SU-DHL-6 (cell line): ENCODE data around the gene HK1.
A peak's percentile ranks its signal among the peaks of the same experiment; 100 is the strongest.

Experiments used
- EZH2phosphoT487 ChIP-seq: fragments of 200-600 bp; sonication (generic), shearing (Covaris generic); conservative IDR thresholded peaks from 2 replicates; pipeline ENCODE4 v1.6.1; 2018; ENCODE audit warnings: mild to moderate bottlenecking, antibody characterized with exemption, low read length, moderate library complexity, mixed read lengths
- TF ChIP-seq, protein P1 (sequence below): fragments of 200-600 bp; sonication (generic); IDR thresholded peaks from one replicate; pipeline ENCODE4 v1.5.1; 2017; ENCODE audit warnings: antibody characterized with exemption, mild to moderate bottlenecking, low read length, moderate library complexity; ENCODE audit not compliant: insufficient read depth, poor library complexity, severe bottlenecking

DNA sequence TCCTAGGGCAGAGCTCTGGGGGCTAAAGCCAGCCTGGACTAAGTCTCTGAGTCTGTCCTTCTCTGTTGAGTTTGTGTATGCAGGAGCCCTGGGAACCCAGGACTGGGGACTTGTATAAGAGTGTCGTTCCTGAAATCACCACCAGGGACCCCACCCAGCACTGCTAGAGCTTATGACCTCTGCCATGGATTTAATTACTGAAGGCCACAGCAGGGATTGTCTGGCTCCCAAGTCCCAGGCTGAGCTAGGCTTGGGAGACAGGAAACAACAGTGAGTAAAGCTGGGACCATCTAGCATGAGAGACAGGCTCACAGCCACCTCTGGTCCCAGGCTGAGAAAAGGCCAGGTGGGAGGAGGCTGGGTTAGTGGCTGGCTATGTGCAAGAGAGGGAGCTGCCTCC is 171.5 kb downstream of the HK1 start:
- TF ChIP-seq, protein P1, sequence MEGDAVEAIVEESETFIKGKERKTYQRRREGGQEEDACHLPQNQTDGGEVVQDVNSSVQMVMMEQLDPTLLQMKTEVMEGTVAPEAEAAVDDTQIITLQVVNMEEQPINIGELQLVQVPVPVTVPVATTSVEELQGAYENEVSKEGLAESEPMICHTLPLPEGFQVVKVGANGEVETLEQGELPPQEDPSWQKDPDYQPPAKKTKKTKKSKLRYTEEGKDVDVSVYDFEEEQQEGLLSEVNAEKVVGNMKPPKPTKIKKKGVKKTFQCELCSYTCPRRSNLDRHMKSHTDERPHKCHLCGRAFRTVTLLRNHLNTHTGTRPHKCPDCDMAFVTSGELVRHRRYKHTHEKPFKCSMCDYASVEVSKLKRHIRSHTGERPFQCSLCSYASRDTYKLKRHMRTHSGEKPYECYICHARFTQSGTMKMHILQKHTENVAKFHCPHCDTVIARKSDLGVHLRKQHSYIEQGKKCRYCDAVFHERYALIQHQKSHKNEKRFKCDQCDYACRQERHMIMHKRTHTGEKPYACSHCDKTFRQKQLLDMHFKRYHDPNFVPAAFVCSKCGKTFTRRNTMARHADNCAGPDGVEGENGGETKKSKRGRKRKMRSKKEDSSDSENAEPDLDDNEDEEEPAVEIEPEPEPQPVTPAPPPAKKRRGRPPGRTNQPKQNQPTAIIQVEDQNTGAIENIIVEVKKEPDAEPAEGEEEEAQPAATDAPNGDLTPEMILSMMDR = peak; percentile 52
- TF ChIP-seq EZH2phosphoT487 = no peak
